ENCODE data around the gene PACSIN1. TPM values are rescaled to one million over a fixed set of nuclear protein-coding genes. Genes with fewer than 3 reads are reported as not detected.

PACSIN1 gene
- total RNA-seq, 1 experiment from 2014 or later = 7.0 TPM

DNA sequence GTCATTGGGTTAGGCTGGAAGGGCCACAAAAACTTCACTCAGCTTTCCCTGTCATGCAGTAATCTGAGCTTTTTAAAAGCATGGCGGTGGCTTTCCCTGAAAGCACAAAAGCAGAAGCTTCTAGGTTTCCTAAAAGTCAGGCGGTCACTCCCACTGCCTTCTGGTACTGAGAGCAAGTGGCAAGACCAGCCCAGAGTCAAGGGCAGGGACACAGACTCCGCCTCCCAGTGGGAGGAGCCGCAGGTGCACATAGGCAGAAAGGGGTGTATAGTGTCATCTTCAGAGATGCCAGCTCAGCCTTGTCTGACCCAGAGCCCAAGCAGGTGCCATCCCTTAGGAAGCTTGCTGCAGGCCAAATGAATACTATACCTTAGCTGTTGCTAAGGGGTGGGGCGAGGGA is 18.0 kb upstream of the PACSIN1 start:
- Histone ChIP-seq H3K79me1 (ENCODE audit: insufficient read depth, low read depth, low read length, poor library complexity, severe bottlenecking) (no peaks in the 10 kb centered on the region), H3K79me2 (ENCODE audit: insufficient read depth, low read length) (no peaks in the 10 kb centered on the region), H3K27ac (ENCODE audit: insufficient read length, low read depth, low read length) (no peak overlapping the region), H4K20me1 (ENCODE audit: control insufficient read depth, insufficient read depth, insufficient read length) (no peaks in the 10 kb centered on the region), H3K9ac (ENCODE audit: extremely low read depth, insufficient read length, low read length) (no peak overlapping the region), H2BK5ac (ENCODE audit: insufficient read length, low read length) (no peak overlapping the region), H3K23me2 (ENCODE audit: insufficient read length, low read depth, low read length, poor library complexity, severe bottlenecking) (no peaks in the 10 kb centered on the region), H2BK12ac (ENCODE audit: insufficient read length, low read depth, low read length) (no peak overlapping the region), H3K4me2 (ENCODE audit: insufficient read depth, insufficient read length, low read length) (no peak overlapping the region), H2AK5ac (ENCODE audit: insufficient read length, low read length) (no peak overlapping the region), H4K91ac (ENCODE audit: insufficient read length, low read depth, low read length) (no peak overlapping the region), H3K14ac (ENCODE audit: insufficient read depth, low read length) (no peak overlapping the region), H2BK20ac (ENCODE audit: low read depth, low read length, poor library complexity, severe bottlenecking) (no peak overlapping the region), H4K8ac (replicated peaks; ENCODE audit: insufficient read length, low read depth, low read length) (no peak overlapping the region), H3K23ac (ENCODE audit: insufficient read length, low read depth, low read length) (no peak overlapping the region), H3K9me3 (ENCODE audit: control insufficient read depth, low read depth, low read length) (no peaks in the 10 kb centered on the region), H3T11ph (ENCODE audit: low read length) (no peak overlapping the region), H2BK120ac (ENCODE audit: low read depth, low read length, poor library complexity, severe bottlenecking) (no peak overlapping the region), H4K5ac (ENCODE audit: insufficient read length, low read depth, low read length) (no peak overlapping the region), H2BK15ac (ENCODE audit: low read depth, low read length) (no peak overlapping the region), H3K4me1 (ENCODE audit: insufficient read depth, low read length) (no peaks in the 10 kb centered on the region), H2AFZ (ENCODE audit: low read length) (no peak overlapping the region), H3K56ac (ENCODE audit: insufficient read length, low read depth, low read length) (no peak overlapping the region), H3K18ac (ENCODE audit: insufficient read length, low read depth, low read length) (no peak overlapping the region), H3K27me3 (ENCODE audit: insufficient read depth, low read length) (no peaks in the 10 kb centered on the region), H3K4ac (ENCODE audit: low read depth, low read length) (no peak overlapping the region)
- H3K27me3 Mint-ChIP-seq (ENCODE audit: low read depth) = peaks cover 2% of the 10 kb centered on the region; the same call in 1 of the 2 replicates
- peaks cover 0 to 5% (median 0%) of the 10 kb centered on the region in 3 experiments; a peak in 2 of 7 replicates for H3K36me3 Mint-ChIP-seq (ENCODE audit: insufficient read depth in 1 of 3, low read depth in 3 of 3)
- no peak overlapping the region for H3K4me3 Mint-ChIP-seq
- TF ChIP-seq CTCF (conservative IDR thresholded peaks at IDR 0.05) = no peak
- DNase-seq = peak; percentile 76
- H3K9me3 Mint-ChIP-seq = peaks cover 3 to 4% of the 10 kb centered on the region in 2 experiments
- H3K27ac Mint-ChIP-seq = peak overlapping the region in 1 of 3 experiments; percentile 41; a peak in 1 of 7 replicates
- WGBS (ENCODE audit: extremely low coverage, insufficient read length, low lambda C conversion rate) = no CpG with 5 or more reads among the region's 5 CpGs
- peaks cover 8 to 11% of the 10 kb centered on the region in 2 experiments for H3K4me1 Mint-ChIP-seq
